Erythroblast (primary cell): ENCODE measurements around the gene FAR2.
"Not testable (repeated sequence)": the region's sequence is repeated elsewhere in the genome, so short reads cannot be mapped to it uniquely, and the experiment has no call there.

ENCODE experiments used
- GATA1 ChIP-seq: IDR thresholded peaks from 2 replicates; pipeline ENCODE4 v1.6.1; 2011; ENCODE audit warnings: low read depth, mild to moderate bottlenecking, control low read depth, low read length, moderate library complexity
- POLR2A ChIP-seq: IDR thresholded peaks from 2 replicates; pipeline ENCODE4 v1.6.1; 2011; ENCODE audit warnings: mild to moderate bottlenecking, low read length

GRCh38 chr12:29170478-29171084 lies 21.5 kb downstream of the FAR2 start:
- not testable (repeated sequence) for TF ChIP-seq POLR2A, GATA1
